Transverse colon (tissue), 4 donors: ENCODE measurements around the gene GBF1.

Experiments used
- CTCF ChIP-seq, 5 experiments: fragments of 200-600 bp in 3 of 5; fragments of 450-650 bp in 2 of 5; sonication (generic) in 3 of 5; IDR thresholded peaks; 1 replicate in 2 of 5; 2 replicates in 3 of 5; pipeline ENCODE4 v1.5.1; 2016 to 2017; ENCODE audit warnings: antibody characterized with exemption in 5 of 5, inconsistent platforms in 3 of 5, mild to moderate bottlenecking in 2 of 5, moderate library complexity in 1 of 5
- EP300 ChIP-seq: sonication (generic); formaldehyde crosslinking; IDR thresholded peaks from one replicate; pipeline ENCODE4 v1.6.1; 2017; ENCODE audit warnings: antibody characterized with exemption, low read depth
- POLR2A ChIP-seq: fragments of 450-650 bp; IDR thresholded peaks from one replicate; pipeline ENCODE4 v1.6.1; 2016; ENCODE audit warnings: antibody characterized with exemption, mild to moderate bottlenecking, moderate library complexity
- POLR2AphosphoS5 ChIP-seq, 3 donors: sonication (generic); formaldehyde crosslinking; IDR thresholded peaks; one replicate each; pipeline ENCODE4 v1.6.1; 2016; ENCODE audit warnings: antibody characterized with exemption in 3 of 3

GRCh38 chr10:102289356-102289755 lies 44.0 kb downstream of the GBF1 start:
- TF ChIP-seq CTCF (IDR thresholded peaks at IDR 0.05) (no peak), POLR2A (no peak), POLR2AphosphoS5 (IDR thresholded peaks at IDR 0.05) (no peak), EP300 (no peak)
